SIG-M5 treated with dmso at 0.1 percent for 504 hours (cell line): ENCODE results near the gene FAM161B.
"Not testable (repeated sequence)": the region's sequence is repeated elsewhere in the genome, so short reads cannot be mapped to it uniquely, and the experiment has no call there.

Experiments used
- DNase-seq: peaks from one replicate; lab custom pipeline; 2025; ENCODE audit not compliant: unreplicated experiment; lab: John Stamatoyannopoulos, UW

The FAM161B gene

DNA sequence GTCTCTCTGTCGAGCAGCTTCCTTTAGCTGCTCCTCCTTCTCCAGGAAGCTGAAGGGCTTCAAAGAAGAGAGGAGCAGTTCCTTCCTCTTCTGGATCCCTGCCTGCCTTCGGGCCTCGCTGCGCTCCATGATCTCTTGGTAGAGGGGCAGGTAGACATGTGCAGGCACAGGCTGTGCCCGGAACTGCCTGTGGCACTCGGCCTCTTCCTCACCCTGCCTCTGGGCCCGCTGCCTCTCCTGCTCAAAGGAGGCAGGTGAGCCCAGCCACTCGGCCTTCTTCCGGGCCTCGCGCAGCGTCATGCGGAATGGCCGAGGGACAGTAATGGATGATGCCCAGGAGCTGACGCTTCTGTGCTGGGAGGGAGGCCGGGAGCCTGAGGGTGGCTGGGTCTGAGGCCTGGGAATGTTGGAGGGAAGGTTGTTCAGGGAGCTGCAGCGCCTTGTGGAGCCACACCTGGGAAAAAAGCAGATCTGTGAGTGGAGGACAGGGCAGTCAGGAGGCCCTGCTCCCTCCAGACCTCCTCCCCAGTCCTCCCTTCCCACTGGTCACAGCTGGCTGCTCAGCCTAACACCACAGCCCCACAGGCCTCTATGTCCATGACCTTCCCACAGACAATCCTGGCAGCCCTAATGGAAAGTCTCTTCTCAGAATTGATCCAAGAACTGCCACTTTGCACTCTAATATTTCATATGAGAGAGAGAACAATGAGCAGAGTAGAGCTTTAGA is 5.3 kb downstream of the FAM161B start:
- DNase-seq: no peak

DNA sequence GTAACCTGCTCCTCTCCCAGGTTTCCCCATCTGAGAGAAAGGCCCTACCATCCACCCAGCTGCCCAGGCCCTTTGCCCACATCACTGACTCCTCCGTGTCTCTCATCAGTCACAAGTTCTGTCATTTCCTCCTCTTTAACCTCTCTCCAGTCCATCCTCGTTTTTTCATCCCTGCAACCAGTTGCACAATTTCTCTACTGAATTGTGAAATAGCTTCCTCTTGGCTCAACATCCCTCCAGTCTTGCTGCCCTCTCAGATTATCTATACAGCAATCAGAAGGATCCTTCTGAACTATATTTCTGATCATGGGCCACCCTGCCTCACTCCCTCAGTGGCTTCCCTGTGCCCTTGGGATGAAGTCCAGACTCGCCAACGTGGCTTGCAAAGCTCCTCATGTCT is 6.8 kb downstream of the FAM161B start:
- DNase-seq: peak; percentile 97

DNA sequence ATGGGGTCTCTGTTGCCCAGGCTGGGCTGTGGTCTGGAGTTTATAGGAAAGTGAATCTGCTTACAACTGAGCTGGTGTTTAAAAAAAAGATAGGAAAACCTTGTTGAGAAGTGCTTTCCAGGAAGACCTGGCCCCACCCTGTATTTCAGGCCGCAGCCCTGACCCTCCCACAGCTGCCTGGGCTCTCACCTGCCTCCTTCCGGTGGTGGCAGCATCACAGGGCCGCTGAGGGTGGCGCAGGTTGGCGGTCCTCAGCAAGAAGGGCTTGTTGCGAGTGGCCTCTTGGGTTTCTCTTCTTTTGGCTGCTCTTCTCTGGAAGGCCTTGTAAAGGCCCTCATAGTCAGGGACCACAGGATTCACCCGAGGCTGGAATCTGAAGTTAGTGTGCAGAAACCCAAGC is 7.7 kb downstream of the FAM161B start:
- no peak for DNase-seq

DNA sequence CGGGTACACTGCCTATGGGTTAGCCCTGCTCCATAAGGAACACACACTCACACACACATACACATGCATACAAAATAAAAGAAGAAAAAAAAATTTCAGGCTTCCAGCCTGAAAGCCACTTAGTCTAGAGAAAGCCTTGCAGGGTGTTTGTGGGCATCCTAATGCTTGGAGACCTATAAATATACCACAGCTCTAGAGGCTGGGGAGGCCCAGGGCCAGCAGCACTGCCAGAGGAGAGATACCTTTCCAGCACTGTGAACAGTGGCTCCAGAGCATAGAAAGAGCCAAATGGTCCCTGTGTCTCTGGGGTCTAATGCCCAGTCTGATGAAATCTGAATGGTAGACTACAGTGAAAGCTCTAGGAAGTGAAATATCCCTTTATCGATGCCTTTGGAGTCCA is 12.9 kb downstream of the FAM161B start:
- DNase-seq: no peak

DNA sequence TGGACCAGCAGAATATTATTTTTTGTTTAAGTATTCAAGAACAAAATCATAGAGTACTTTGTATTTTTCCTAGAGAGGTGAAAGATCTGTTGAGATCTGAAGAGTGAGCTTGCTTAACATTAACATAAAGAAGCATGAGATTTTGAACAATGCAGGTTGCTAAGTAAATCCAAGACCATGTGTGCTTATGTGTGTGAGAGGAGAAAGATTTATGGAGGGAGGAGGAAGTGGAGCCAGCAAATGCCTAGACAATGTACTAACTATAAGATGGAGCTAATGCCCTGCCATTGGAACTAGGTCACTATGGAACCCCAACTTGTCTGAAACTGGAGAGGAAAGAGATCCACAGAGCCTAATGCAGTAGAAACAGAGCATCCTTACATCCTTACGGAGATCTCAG is 13.3 kb downstream of the FAM161B start:
- DNase-seq: no peak

DNA sequence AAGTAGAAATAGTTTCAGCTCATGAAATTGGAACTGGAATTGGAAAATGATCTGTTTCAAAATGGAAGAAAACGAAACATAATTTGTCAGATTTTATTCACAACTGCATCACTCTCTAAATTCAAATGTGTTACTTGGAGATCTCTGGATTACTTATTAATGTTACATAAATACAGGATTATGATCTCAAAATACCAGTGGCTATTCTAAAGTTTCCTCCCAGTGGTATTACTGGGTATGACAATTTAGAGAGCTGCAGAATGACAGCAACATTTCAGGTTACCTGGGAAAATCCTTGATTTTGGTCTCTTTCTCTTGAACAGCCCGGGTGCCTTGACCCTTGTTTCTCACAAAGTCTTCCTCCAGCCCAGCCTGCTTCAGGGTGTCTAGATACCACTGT is 14.2 kb downstream of the FAM161B start:
- peak; percentile 2 for DNase-seq

DNA sequence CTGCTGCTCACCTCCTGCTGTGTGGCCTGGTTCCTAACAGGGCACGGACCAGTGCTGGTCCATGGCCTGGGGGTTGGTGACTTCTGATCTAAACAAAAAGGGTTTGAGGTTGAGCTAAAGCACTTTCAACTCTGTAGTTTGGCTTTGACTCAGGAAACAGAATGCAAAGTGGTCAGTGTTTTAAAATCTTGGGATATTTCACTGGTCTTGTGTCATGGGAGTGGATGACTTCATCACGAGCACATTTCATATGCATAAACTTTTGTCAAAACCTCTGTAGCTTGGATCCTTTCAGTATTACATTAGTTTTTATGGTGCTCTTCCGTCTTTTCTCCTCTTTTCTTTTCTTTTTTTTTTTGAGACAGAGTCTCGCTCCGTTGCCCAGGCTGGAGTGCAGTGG is 25.6 kb downstream of the FAM161B start:
- DNase-seq: no peak

DNA sequence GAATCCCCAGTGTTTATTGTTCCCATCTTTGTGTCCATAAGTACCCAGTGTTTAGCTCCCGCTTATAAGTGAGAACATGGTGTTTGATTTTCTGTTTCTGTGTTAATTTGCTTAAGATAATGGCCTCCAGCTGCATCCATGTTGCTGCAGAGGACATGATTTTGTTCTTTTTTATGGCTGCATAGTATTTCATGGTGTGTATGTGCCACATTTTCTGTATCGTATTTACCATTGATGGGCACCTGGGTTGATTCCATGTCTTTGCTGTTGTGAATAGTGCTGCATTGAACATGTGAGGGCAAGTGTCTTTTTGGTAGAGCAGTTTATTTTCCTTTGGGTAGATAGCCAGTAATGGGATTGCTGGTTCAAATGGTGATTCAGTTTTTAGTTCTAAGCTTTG is 30.4 kb downstream of the FAM161B start:
- not testable (repeated sequence) for DNase-seq

DNA sequence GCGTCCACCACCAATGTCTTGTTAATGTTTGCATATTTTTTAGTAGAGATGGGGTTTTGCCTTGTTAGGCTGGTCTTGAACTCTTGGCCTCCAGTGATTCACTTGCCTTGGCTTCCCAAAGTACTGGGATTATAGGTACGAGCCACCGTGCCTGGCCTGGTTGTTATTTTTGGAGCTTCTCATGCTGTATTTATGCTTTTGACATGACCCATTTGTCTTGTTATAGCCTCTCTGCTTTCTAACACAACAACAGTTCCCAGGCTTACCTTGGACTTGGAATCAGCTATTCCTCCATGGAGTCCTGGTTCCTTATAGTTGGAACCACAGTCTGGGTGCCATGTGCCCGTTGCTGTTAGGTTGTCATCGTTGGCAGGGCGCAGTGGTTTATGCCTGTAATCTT is 33.6 kb downstream of the FAM161B start:
- DNase-seq: no peak

DNA sequence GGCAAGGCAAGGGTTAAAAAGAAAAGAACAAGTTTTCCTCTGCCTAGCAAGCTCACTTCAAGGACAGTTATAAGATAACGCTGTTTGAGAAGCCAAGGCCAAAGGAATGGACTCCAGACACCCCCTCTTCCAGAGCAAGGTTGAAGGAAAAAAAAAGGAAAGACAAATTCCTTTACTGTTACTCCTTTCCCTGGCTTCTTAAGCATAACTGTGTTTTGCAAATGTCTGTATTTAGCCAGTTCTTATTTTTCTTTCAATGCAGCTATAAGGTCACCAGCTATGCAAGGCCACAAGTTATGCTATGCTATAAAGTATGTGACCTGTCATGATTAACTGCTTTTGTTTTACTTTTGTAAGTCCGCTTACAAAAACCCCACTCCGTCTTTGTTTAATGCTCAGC is 36.6 kb downstream of the FAM161B start:
- DNase-seq: no peak

DNA sequence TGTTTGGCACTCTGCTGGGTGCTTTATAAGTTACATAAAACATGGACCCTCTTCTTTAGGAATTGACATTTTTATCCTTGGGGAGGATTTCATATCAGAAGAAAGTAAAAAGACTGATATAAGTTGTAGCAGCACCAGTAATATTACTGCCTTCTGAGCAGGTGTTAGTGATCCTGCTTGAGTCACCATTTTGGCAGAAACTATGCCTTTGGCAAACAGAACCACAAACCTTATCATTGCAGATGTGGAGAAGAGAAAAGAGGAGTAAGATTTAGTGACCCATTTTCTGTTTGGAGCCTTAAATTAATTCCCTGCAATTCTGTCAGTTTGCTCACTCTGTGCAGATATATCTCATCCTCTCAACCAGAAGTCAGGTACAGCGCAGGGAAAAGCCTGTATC is 40.2 kb downstream of the FAM161B start:
- DNase-seq: no peak

DNA sequence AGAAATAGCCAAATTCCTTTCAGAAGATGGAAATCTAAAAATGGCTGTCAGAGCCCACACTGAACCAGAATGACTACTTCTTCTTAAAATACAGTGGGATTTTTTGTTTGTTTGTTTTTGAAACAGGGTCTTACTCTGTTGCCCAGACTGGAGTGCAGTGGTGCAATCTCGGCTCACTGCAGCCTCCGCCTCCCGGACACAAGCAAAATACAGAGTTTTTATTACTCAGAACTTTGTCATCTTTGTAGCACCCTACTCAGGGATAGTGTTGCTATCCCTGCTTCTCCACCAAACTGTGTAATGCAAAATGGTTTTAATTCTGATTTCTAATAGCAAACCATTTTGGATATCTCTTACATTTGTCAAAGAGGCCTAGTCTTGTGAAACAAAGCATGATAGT is 46.9 kb downstream of the FAM161B start:
- DNase-seq: no peak

DNA sequence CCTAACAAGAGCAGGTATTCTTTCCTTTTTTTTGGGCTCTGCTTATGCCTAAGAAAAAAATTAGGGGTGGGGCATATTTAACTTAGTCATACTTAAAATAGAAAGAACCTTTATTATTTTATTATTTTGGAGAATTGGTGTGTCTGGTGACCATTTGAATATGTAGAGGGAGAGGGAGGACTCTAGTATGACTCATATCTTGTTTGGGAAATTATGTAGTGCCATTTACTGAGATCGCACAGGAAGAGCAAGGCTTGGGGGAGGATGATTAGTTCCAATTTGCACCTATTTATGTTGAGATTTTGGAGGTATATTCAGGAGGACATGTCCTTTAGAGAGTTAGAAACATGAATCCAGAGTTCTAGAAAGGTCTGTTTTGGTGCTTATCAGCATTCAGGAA is 53.4 kb downstream of the FAM161B start:
- no peak for DNase-seq

DNA sequence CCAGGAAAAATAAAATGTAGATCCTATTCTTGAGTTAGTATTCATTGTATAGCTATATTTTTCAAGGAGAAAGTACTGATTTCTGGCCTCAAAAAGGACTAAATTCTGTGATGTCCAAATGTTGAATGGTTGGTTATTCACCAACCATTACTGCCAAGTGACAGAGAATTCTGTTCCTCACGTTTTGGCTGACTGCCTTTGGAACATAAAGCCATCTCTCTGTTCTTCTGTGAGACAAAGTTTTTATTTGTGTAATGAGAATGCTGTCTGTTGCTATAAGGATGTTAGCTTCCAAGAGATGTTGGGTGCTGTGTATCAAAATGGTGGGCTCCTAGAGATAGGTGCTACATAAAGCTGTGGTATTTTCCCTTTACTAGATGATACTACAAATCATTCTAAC is 54.0 kb downstream of the FAM161B start:
- DNase-seq: no peak

DNA sequence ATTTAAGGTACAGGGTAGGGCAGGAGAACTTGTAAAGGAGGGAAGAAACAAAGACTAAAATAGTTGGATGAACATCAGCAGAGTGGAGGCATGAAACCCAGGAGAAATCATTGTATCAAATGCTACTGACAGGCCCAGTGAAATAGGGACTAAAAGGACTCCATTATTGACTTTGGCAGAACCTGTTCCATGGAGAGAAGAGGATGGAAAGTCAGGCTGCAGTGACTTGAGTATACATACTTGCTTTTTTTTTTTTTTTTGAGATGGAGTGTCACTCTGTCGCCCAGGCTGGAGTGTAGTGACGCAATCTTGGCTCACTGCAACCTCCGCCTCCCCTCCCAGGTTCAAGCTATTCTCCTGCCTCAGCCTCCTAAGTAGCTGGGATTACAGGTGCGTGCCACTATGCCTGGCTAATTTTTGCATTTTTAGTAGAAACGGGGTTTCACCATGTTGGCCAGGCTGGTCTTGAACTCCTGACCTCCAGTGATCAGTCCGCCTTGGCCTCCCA is 55.7 kb downstream of the FAM161B start:
- DNase-seq: not testable (repeated sequence)

DNA sequence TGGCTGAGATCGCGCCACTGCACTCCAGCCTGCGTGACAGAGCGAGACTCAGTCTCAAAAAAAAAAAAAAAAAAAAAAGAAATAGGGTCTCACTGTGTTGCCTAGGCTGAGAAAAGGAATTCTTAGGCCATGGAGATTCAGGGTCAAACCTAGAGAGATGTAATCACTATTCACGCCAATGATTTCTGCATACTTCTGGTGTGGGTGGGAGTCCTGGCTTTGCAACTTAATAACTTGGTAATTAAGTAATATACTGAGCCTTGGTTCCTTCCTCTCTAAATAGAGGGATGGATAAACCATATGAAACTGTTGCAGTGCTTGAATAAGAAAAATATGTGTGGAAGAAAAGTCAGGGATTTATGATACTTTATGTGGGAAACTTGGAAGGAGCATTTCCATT is 60.5 kb downstream of the FAM161B start:
- no peak for DNase-seq

DNA sequence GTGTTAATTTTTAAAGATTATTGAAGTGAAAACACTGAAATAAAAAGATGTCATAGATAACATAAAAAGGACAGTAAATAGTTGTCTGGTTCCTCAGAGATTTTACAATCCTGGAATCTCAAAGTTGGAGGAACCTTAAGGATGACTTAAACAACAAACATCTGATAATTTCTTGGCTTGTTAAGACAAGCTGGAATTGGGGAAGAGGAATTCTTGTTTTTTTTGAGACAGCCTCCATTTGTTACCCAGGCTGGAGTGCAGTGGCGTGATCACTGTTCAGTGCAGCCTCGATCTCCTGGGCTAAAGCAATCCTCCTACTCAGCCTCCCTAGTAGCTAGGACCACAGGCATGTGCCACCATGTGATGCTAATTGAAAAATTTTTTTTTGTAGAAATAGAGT is 60.9 kb downstream of the FAM161B start:
- no peak for DNase-seq

DNA sequence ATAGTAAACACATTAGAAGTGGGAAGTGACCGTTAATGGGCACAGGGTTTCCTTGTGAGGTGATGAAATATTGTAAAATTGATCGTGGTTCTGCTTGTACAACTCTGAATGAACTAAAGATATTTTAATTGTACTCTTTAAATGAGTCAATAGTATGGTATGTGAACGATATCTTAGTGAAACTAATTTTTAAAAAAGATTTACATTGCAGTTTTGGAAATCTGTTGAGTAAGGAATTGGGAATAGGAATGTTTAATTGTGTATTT is 61.5 kb downstream of the FAM161B start:
- peak; percentile 51 for DNase-seq

DNA sequence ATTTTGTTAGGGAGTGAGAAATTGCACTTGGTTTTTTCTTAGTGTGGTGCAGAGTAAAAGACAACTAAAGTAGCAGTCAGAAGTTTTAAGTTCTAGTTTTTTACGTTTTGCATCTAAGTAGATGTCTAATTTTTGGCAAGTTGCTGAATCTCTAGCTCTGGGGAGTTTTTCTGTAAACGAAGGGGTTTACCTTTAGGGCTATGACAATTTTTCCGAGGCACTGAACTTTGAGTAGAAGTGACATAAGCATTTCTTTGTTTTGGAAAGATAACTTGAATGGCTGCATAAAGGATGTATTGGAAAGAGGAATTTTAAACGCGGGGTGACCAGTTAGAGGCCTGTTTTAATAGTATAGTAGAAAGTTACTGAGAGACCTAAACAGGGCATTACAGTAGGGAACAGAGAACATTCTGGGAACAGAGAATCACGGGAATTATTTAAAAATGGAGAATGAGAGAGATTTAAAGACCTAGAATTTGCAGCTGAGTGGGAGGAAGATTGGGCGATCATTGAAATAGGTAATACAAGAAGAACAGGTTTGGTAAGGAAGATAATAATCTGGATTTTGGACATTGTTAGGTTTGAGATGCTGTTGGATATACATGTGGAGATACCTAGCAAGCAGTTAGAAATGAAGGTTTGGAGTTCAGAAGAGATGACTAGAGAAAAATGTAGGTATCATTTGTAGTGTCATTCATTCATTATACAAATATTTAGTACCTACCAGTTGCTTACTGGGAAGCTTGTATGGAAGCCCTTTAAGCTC is 62.0 kb downstream of the FAM161B start:
- DNase-seq: peak; percentile 51

DNA sequence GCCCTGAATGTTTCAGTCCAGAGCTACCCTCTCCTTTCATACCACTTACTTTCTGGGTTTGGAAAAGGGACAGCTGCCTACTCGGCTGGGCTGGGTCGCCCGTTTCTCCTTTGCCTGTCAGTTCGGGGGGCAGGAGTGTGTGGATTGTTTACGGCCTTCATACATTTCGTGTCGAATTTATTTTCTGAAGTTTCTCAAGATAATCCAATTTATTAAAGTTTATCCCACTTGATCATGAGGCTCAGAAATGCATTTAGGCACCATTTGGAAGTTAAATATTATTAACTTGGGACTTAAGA is 62.6 kb downstream of the FAM161B start:
- DNase-seq: no peak

DNA sequence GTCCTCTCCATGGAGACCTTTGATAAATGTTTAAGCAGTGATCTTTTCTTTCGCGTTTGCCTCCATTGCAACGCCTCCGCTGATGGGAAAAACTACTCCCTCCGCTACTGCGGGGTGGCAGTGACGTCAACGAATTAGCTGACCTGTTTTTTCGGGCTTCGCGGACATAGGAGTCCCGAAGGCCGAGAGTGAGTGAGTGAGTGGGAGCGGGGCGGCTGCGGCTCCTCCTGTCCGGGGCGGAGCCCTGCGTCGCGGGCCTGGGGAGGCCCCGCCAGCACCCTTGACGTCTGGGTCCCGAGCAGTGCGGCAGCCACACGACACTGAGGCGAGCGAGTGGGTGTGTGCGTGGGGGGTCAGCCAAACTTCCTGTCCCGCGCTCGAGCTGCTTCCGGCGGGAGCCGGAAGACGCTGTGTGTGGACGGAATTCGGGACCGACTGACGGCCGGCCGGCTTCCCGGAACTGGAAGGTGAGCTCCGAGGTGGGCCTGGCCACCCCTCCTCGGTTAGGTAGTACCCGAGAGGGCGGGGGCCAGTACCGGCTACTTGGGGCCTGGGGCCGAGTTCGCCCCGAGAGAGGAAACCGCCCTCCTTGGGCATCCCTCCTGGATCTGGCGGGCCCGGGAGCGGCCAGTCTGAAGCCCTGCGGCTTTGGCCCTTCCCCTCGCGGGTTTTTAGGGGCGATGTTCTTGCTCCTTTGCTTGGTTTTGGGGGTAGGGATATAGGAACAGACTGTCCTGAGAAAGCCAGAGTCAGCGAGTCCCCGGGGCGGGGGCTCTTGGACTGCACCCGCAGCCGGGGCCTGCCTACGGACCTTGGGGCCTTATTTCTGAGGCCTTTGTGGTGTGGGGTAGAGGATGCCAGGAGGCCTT is 63.2 kb downstream of the FAM161B start, which contains the start of gene ZNF410:
ZNF410 (plus strand) TSS at position 411 of the 869 bp plus-strand sequence. CDS start 5,317 bp downstream, outside the sequence.
- peak; percentile 93 for DNase-seq
